Stimulated activated CD8-positive, alpha-beta memory T cell treated with anti-CD3 and anti-CD28 coated beads, Interleukin-2, amount 100 ng/mL, for 1 hour (primary cell): Measurements from ENCODE around the gene CHDH.

Source experiments
- DNase-seq, 2 donors: peaks; one replicate each; pipeline ENCODE4 v3.0.0-alpha.2; 2020; ENCODE audit warnings: low read depth in 2 of 2

CHDH gene

DNA sequence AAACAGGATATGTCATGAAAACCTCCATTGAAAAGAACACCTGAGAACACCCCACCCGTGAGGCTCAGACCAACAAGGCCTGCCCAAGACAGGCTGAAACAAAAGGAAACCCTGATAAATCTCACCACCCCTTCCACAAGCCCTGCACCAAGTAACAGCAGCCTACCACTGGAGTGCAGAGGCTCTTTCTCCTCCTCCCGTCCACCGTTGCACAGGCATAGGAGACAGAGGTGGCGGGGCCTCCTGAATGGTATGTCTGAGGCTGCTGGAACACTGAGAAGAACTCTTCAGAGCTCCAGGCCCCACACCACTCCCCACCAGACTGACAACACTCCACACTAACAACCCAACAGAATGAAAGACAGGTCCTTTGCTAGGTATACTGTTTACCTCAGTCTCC is 21.4 kb downstream of the CHDH start:
- no peak for DNase-seq

DNA sequence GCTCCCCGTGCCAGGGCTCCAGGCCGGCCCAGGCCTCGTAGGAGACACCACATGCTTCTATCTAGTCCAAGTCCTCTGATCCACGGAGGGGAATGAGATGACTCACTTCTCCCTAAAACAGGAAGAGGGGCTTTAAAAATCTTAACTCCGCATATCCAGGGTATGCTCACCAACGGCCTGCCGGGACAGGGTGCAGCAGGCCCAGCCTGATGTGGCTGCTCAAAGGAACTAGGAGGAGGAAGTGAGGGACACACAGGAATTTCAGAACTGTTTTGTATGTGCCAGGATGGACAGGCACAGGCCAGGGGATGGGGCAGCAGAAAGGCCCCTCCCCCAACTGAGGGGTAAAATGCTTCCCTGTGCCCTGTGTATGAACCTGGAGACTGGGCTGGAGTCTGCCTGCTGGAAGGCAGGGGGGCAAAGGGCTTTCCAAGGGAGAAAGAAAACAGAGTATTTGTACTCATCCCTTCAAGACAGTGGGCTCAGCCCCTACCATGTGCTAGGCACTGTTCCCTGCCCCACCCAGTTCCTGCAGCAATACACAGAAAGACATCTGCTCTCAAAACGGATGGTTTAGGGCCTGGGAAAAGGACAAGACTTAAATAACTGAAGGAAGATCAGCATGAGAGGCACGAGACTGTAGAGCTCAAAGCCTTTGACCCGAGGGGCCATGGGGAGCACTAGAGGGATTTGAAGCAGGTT is 22.1 kb downstream of the CHDH start:
- no peak for DNase-seq

DNA sequence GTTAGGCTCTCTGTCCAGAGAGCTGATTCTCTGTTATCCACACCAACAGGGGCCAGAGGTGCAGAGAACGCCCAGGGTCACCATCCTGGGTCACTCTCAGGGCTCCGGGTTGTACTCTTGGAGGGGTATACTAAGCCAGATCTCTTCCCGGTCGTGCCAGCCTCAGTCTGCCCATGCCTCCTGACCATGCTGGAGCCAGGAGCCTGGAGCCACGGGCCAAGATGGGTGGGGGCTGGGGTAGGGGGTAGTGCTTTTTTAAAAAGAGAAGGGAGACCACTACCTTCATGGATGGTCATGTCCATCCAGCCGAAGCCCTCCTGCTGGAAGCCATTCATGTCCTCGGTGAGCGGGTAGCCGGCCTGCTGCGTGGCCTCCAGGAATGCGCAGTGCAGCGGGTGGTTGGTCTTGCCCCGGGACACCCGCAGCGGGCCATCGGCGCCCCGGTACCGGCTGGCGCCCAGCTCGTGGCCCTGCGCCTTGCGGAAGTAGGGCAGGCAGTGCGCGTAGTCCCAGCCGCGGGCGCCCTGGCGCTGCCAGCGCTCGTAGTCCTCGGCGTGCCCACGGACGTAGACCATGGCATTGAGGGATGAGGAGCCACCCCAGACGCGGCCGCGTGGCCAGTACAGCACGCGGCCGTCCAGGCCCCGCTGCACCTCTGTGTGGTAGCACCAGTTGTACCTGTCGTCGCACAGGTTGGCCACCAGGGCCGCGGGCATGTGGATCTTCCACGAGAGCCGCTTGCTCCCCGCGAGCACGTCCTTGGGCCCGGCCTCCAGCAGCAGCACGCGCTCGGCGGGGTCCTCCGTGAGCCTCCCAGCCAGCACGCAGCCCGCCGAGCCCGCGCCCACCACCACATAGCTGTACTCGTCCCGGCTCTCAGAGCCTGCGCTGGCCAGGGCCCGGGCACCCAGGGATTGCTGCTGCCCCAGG is 22.9 kb downstream of the CHDH start:
- DNase-seq = no peak

DNA sequence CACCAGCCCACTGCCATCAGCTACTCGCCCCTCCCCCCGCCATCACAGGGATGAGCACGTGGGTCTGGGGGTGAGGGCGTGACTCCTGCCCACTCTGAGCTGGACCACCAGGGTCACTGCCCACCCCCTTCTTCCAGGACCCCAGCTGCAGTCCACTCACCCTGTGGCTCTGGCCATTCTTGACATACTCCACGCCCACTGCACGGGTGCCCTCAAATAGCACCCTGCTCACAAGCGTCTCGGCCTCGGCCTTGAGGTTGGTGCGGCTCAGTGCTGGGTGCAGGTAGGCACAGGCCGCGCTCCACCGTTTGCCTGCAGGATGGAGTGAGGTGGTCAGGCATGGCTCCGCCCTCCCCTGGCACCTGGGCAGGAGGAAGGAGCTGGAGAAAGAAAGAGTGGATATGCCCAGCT is 23.9 kb downstream of the CHDH start:
- no peak for DNase-seq

DNA sequence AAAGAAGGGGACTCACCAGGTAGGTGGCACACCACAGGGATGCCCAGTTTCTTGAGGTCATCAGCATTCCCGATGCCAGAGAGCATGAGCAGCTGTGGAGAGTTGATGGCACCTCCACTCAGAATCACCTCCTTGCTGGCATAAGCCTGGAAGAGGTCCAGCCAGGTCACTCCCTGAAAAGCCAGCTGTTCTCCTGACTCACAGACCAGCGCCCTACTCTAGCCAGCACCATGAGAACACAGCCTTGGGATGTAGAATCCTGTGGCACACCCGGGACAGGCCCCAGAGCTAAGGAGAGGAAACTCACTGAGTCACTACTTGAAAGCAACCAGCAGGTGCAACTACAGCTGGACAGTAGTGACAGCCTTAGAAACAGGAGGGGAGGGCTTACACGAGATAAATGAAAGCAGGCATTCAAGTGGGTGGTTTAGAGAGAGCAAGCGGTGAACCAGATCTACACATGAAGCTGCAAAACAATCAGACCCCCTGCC is 24.5 kb downstream of the CHDH start:
- no peak for DNase-seq

DNA sequence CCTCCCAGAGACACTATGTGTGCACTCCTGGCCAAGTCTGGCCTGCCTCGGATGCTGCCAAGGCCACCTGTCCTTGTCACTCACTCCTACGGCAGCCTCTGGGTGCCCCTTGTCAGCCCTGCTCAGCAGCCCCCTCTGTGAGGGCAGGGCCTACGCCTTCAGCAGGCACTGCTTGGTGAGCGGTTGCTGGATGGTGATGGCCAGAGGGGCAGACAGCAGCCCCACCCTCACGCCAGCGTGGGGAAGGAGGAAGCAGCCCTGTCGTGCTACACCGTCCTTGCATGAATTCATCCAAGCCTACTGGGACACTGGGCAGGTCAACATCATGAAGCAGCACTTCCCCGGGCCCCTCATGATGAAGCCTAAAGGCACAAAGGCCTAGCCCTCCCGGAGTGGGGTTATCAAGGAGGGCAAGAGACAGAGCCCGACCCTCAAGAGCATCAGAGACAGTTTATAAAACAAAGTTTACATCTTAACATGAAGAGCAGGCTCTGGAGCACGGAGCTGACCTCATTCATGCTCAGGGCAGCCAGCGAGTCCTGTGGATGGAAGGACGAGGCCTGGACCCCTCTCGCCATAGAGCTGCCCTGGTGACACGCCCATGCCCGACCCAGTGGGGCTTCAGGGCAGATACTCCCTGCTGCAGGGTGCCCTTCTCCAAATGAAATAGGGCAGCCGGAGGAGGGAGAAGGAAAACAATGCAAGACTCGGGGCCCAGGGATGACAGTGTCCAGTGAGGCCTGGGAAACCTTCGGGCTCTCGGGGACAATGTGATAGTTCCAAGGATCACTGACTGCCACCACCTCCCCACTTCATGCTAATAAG is 25.3 kb downstream of the CHDH start:
- DNase-seq = no peak

DNA sequence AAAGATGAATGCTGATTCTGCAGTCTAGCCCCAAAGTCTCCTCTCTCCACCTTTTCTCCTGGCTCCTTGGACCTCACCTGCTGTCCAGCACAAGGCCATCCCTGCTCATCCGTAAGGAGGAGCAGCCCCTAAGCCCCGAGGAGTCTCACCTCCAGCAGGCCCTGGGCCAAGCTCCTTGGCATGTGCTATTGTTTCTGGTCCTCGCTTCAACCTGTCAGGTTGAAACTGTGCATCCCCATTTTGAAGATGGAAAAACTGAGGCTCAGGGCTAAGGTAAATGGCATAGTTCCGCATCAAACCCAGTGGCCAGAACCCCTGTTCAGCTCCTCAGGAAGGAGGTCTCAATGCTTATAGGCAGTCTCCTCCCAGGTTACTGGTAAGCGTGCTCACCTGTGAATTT is 26.1 kb downstream of the CHDH start:
- DNase-seq = no peak

DNA sequence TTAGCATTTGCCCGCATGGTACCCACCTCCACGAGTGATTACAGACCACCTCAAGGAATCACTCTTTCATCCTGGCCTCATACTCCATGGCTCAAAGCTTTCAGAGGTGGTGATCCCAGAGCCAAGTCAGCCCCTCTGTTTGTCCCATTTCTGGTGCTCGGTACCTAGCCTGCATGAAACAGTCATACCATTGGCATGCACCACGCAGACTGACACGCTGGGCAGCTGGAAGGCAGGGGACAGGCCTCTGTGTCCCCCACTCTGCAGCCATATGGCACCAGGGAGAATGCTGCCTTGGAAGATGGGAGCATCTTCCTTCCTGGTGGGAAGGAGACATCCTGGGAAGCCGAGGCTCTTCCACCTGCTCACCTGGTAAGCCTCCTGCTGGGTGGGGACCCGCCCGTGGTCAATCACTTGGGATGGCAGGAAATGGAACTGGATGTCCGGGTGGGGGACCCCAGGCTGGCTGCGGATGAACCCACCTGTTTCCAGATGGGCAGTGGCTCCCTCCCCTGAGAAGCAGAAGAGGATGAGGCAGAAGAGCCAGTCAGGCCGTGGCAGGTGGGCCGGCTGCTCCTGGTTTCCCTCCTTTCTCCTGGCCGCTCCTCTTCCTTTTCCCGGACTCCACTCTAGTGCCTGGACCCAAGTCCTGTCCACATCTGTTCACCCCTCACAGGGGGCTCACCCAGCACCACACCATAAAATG is 26.9 kb downstream of the CHDH start:
- no peak for DNase-seq

DNA sequence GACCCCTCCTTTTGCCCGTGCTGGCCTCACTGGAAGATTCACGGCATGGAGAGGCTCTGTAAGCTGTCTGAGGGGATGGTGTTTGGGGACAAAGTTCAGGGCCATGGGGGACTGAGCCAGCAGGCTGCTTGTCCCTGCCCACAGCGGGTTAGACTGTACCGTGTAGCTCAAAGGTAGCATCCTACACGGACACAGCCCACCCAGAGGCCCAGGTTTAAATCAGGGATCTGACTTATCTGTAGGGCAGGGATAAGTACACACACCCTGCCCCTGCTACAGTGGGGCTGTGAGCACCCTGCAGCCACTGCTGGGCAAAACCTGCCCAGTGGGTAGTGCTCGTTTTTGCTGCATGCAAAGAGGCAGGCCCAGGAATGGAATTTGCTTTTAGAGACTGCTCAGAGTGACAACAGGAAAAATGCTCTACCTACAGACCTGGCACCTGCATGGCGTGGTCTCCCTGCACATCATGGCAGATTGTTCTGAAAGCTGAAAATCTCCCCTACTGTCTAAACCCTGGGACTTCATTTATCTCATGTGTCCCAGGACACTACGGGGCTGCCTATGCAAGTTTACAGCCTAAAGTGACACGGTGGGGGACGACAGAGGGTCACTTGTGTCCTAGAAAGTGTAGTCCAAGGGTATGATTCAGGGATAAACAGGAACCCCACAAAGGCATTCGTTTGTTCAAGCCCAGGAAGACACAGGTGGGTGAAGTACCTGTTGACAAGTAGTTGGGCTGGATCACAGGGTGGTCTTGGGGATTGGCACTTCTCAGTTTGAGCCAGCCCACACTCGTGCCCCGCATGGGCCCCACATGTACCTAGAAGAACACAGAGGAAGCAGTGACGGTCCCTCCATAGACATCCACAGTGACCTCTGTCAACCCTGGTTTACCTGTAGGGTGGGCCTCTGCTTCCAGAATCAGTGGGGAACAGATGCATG is 27.7 kb downstream of the CHDH start:
- DNase-seq = no peak

DNA sequence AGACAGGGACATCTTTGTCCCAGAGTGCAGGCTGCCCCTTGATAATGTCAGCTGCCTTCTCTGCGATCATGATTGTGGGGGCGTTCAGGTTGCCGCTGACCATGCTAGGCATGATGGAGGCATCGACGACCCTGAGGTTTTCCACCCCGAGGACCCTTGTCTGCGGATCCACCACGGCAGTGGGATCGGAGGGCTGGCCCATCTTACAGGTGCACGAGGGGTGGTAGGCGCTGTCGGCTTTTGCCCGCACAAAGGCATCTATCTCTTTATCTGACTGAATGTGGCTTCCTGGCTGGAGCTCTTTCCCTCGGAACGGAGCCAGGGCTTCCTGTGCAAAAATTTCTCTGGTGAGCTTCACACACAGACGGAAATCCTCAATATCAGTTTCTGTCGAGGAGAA is 28.4 kb downstream of the CHDH start:
- no peak for DNase-seq

DNA sequence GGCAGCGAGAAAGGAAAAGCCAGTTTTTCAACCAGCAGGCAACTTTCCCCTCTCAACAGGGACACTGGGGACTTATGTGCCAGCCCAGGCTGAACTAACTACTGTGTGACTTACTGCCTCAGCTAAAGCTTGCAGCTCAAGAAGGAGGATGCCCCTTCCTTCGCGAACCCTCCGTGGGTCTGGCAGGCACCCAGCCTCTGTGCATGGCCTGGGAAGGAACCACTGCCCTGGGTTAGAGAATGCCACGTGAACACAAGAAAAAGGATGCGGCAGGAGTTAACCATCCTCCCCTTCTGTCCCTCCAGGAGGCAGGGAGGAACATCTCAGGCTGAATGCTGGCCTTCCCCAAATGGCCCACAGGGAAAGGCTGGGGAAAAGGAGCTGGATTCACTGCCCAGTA is 29.0 kb downstream of the CHDH start:
- DNase-seq = no peak

DNA sequence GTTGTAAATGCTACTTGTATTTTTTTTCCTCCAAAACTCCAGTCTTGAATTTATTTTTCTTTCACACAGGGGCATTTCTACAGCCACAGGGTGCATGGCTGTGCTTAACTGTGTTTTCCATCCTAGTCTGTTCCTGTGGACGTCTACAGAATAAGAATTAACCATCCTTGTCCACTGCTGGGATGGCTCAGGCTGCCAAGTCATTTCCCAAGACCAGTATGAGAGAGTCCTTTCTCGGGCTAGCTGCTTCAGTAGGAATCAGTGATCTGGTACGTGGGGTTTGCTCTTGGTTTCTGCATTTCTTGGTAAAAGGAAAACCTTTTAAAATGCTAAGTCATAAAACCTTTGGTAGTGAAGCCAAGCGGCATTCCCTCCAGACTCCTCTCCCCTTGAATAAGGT is 29.8 kb downstream of the CHDH start:
- DNase-seq = no peak

DNA sequence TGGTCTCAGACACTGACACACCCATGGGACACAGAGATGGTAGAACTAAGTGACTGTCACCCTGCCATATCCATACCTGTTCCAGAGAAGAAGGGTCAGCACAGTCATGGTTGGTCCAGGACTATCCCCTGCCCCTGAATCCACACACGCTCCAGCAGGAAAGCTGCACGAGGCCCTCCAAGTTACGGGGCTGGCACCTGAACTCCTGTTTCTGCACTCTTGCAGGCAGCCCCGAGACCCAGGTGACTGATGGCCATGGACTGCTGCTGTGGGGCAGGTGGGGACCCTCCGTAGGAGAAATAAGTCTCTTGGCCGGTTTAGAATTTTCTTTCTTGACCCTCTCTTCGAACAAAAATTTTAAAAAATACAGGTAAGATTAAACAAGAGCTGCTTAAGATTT is 30.6 kb downstream of the CHDH start:
- DNase-seq = no peak

DNA sequence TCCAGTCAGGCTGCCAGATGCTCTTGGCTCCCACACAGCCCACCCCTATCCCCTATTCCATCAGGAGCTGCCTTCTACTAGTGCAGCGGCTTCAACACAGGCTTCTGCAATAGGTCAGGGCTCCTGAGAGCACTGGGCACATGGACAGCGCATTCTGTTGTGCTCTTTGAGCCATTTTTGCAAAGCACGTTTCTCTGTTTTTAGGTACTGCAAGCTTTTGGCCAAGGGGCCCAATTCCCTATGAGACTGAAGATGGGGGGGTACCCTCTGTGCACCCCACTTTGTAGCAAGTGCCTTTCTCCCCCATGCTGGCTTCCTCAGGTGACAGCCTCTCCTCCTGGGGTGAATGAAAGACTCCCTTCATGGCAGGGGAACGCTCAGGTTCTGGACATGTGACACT is 31.2 kb downstream of the CHDH start:
- DNase-seq = no peak

DNA sequence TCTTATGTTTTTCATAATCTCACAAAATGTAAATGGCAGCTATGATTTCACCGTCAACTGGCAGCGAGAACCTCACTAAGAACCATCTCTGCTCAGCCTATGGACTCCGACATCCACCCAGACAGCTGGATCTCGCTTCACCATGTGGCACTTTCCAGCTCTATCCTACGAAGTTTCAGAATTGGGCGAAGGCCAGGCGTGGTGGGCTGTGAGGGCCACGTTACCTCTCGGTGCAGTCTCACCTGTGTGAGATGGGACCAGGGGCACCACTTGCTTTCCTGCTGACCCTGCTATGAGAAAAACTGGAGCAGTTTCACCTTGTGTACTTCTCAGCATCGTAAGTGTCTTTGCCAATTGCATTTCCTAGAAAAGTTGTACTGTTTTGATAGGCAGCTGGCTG is 32.3 kb downstream of the CHDH start:
- no peak for DNase-seq

DNA sequence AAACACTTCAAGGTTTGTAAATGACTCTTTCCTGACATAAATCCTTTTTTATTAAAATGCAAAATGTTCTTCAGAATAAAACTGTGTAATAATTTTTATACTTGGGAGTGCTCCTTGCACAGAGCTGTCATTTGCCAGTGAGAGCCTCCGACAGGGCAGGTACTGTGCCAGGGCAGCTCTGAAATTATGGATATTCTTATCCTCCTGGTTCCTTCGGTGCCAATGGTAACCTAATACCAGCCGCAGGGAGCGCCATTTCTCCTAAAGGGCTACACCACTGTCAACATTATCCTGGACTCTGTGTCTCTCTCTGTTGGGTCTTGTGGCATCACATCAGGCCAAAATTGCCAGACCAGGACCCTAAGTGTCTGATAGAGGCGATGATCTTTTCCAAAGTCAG is 33.0 kb downstream of the CHDH start:
- DNase-seq = no peak

DNA sequence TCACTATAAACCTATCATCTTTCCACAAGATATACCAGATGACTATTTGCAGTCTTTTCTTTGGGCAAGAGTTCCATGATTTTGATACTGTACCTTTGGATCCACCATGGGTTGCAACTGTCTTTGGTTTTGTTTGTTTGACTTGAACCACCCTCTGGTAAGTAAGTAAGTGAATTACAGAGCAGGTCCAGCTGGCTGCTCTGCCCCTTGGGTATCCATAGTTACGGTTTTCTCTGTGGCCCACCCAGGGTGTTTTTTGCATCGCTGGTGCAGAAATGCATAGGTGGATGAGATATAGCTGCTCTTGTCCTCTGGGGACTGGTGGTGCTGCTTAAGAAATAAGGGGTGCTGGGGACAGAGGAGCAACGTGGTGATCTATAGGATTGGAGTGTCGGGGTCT is 33.8 kb downstream of the CHDH start:
- no peak for DNase-seq

DNA sequence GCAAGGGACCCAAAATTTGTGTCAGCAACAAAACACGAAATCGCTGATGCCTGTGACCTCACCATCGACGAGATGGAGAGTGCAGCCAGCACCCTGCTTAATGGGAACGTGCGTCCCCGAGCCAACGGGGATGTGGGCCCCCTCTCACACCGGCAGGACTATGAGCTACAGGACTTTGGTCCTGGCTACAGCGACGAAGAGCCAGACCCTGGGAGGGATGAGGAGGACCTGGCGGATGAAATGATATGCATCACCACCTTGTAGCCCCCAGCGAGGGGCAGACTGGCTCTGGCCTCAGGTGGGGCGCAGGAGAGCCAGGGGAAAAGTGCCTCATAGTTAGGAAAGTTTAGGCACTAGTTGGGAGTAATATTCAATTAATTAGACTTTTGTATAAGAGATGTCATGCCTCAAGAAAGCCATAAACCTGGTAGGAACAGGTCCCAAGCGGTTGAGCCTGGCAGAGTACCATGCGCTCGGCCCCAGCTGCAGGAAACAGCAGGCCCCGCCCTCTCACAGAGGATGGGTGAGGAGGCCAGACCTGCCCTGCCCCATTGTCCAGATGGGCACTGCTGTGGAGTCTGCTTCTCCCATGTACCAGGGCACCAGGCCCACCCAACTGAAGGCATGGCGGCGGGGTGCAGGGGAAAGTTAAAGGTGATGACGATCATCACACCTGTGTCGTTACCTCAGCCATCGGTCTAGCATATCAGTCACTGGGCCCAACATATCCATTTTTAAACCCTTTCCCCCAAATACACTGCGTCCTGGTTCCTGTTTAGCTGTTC is 34.9 kb downstream of the CHDH start:
- DNase-seq = no peak

DNA sequence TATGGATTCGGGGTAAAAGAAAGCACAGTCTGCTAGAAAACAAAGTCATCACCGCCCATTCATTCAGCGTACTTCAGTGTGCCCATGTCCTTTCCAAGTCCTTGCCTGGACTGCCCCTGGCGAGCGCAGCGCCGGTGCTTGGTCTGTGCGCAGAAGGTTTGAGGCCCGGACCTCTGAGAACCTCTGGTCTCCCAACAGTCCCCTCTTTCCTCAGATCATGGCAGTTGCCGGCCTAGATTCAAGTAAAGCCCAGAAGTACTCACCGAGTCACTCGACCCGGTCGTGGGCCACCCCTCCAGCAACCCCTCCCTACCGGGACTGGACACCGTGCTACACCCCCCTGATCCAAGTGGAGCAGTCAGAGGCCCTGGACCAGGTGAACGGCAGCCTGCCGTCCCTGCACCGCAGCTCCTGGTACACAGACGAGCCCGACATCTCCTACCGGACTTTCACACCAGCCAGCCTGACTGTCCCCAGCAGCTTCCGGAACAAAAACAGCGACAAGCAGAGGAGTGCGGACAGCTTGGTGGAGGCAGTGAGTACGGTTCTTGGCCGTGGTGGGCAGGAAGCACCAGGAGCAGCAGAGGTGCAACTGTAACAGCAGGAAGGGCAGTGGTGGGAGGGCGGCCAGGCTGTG is 36.3 kb downstream of the CHDH start:
- no peak for DNase-seq
